Measurements from ENCODE around the gene CACNA1B.

DNA sequence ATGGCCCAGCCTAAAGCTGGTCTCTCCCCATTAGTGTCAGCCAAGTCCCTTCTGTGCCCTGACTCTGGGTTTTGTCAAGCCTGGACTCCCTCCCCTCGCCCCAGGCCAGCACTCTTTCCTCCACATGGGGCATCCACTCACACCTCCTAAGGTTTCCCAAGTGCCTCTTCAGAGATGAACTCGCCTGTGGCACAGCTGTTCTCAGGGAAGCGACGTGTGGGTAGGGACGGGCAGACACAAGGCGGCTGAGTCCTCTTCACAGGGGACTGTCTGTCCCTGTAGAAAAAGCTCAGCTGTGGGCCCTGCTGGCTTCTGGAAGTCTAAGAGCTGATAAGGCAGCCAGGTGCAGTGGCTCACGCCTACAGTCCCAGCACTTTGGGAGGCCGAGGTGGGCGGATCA lies 78.5 kb downstream of the CACNA1B start:
- TF ChIP-seq, protein P1, sequence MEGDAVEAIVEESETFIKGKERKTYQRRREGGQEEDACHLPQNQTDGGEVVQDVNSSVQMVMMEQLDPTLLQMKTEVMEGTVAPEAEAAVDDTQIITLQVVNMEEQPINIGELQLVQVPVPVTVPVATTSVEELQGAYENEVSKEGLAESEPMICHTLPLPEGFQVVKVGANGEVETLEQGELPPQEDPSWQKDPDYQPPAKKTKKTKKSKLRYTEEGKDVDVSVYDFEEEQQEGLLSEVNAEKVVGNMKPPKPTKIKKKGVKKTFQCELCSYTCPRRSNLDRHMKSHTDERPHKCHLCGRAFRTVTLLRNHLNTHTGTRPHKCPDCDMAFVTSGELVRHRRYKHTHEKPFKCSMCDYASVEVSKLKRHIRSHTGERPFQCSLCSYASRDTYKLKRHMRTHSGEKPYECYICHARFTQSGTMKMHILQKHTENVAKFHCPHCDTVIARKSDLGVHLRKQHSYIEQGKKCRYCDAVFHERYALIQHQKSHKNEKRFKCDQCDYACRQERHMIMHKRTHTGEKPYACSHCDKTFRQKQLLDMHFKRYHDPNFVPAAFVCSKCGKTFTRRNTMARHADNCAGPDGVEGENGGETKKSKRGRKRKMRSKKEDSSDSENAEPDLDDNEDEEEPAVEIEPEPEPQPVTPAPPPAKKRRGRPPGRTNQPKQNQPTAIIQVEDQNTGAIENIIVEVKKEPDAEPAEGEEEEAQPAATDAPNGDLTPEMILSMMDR (IDR thresholded peaks at IDR 0.05): no peak
- no peak for TF ChIP-seq POLR2AphosphoS5 (IDR thresholded peaks at IDR 0.05)
- no peak for TF ChIP-seq POLR2A (IDR thresholded peaks at IDR 0.05)

Data from suprapubic skin (tissue), 4 donors.